PFSK-1 (cell line): ENCODE results near the gene OSBPL6.

Experiments
- FOXP2 ChIP-seq: optimal IDR thresholded peaks from 2 replicates; pipeline ENCODE3; 2011; ENCODE audit warnings: borderline replicate concordance, control low read depth, inconsistent platforms; ENCODE audit not compliant: insufficient read depth; ENCODE audit errors: extremely low read length, extremely low read depth
- POLR2AphosphoS5 ChIP-seq: IDR thresholded peaks from 2 replicates; pipeline ENCODE4 v1.6.1; 2012; ENCODE audit warnings: low read depth, mild to moderate bottlenecking, control low read depth, low read length, moderate library complexity
- REST ChIP-seq, 2 experiments: IDR thresholded peaks; 2 replicates each; pipeline versions ENCODE4 v1.6.1 to v1.8.0; 2011 to 2012; ENCODE audit warnings: low read depth in 2 of 2, low read length in 2 of 2, control low read depth in 1 of 2, inconsistent platforms in 1 of 2, mild to moderate bottlenecking in 1 of 2, moderate library complexity in 1 of 2; ENCODE audit not compliant: insufficient read depth in 1 of 2
- SIN3A ChIP-seq: IDR thresholded peaks from 2 replicates; pipeline ENCODE4 v1.6.1; 2012; ENCODE audit warnings: mild to moderate bottlenecking, low read length, moderate library complexity, borderline replicate concordance; ENCODE audit not compliant: insufficient read depth
- TAF1 ChIP-seq: IDR thresholded peaks from 2 replicates; pipeline ENCODE4 v1.6.1; 2012; ENCODE audit warnings: low read length, control low read depth, borderline replicate concordance; ENCODE audit not compliant: insufficient read depth

DNA sequence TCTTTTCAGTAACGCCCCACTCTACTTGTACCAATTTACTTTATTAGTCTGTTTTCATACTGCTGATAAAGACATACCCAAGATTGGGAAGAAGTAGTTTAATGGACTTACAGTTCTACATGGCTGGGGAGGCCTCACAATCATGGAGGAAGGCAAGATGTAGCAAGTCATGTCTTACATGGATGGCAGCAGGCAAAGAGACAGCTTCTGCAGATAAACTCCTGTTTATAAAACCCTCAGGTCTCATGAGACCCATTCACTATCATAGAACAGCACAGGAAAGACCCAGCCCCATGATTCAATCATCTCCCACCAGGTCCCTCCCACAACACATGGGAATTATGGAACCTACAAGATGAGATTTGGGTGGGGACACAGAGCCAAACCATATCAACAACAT lies 38.8 kb upstream of the OSBPL6 start:
- TF ChIP-seq POLR2AphosphoS5 (no peak), SIN3A (no peak), REST (IDR thresholded peaks at IDR 0.05; ENCODE audit: insufficient read depth in 1 of 2, low read depth in 2 of 2, low read length in 2 of 2) (no peak), TAF1 (no peak), FOXP2 (no peak)
